ENCODE measurements around the gene RAVER2. TPM values are rescaled to one million over a fixed set of nuclear protein-coding genes. Genes with fewer than 3 reads are reported as not detected.

Gene RAVER2
- total RNA-seq, 1 donor from 2014 or later = 32.6 TPM

Other genes starting within 250 kb of the RAVER2 start
- 95.7 TPM for gene JAK1, start 221.5 kb downstream of the RAVER2 start, total RNA-seq

All from left ventricle myocardium superior (tissue), 1 donor.